Measurements from ENCODE around the gene MYO1B. TPM values are rescaled to one million over a fixed set of nuclear protein-coding genes. Genes with fewer than 3 reads are reported as not detected.
"Not testable (repeated sequence)": the region's sequence is repeated elsewhere in the genome, so short reads cannot be mapped to it uniquely, and the experiment has no call there.

MYO1B gene
- total RNA-seq, 2 donors from 2014 or later: 2.4 to 28.5 TPM

- Mint-ChIP-seq H3K4me3 (no peak overlapping the region), H3K4me1 (no peaks in the 10 kb centered on the region), H3K27me3 (no peaks in the 10 kb centered on the region), H3K9me3 (no peaks in the 10 kb centered on the region), H3K36me3 (ENCODE audit: low read depth) (no peaks in the 10 kb centered on the region), H3K27ac (no peak overlapping the region)
- no peak for ATAC-seq (replicated peaks)
Measured at GRCh38 chr2:191435141-191435540, 189.9 kb downstream of the MYO1B start.

DNA sequence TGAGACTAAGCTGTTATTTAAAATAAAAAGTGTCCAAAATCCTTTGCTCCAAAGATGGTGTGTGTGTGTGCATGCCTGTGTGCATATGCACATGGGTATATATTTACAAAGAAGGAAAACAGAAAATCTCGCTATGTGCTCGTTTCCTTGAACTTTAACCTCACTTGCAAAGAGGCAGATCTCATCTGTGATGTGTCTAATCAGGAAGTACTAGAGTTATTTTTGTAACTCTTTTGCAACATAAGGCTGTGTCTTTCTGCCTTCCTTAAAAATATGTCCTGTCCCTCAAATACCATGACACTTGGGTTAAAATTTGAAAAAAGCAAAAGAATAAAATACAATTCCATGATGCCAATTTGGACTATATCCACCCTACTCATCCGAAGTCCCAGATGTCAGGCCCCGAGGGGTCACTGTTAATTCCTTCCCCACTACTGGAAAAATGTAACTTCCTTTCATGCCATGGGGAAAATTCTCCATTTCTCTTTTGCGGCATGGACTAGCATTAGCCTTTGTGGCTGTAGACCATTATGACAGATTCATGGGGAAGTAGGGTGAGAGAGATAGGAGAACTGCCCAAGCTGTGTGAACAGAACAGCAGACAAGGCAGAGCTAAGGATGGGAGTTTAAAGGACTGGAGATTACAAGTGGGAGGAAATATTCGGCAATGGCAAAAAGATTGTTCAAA is 191.3 kb downstream of the MYO1B start:
- Mint-ChIP-seq H3K36me3 (ENCODE audit: low read depth) (no peaks in the 10 kb centered on the region), H3K27ac (no peak overlapping the region), H3K4me3 (no peak overlapping the region), H3K27me3 (no peaks in the 10 kb centered on the region), H3K9me3 (no peaks in the 10 kb centered on the region), H3K4me1 (no peaks in the 10 kb centered on the region)
- ATAC-seq (replicated peaks): no peak

- ATAC-seq (replicated peaks): no peak
- no peak overlapping the region for H3K27ac Mint-ChIP-seq
- H3K9me3 Mint-ChIP-seq: no peaks in the 10 kb centered on the region
- no peaks in the 10 kb centered on the region for H3K4me1 Mint-ChIP-seq
- H3K27me3 Mint-ChIP-seq: peaks cover 3% of the 10 kb centered on the region
- no peaks in the 10 kb centered on the region for H3K36me3 Mint-ChIP-seq (ENCODE audit: low read depth)
- H3K4me3 Mint-ChIP-seq: no peak overlapping the region
Measured at GRCh38 chr2:191439481-191439880, 194.3 kb downstream of the MYO1B start.

DNA sequence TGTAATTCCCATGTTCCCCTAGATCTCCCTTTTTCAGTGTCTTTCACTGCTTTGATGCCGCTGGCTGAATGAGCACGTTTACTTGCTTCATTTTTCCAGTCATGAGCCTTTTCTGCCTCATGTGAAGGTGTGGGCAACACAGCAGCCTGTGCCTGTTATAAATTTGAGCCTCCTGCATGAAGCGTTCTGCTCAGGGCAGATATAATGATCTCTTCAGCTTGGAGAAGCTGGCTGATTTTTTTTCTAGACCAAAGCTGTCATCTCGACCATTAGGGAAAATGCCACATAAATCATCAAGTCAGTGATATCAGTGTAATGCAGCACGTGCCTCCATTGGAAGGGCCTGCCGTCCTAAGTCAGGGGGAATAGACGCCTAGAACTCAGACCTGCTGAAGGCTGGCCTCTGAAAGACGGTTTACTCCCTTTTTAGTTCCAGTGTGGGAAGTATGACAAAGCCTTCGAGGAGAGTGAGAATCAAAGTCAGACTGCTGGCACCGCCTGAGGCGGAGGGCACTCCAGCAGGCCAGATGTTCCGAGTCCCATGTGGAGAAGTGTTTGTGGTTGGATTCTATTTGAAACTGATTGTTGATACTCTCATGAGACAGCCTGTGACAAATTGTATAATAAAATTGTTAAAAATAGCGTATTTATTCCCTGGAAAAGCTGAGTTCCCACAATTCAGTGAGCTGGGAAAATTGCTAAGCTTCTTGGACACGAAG is 196.5 kb downstream of the MYO1B start:
- Mint-ChIP-seq H3K9me3 (no peaks in the 10 kb centered on the region), H3K4me1 (no peaks in the 10 kb centered on the region), H3K27me3 (peaks cover 15% of the 10 kb centered on the region), H3K4me3 (no peak overlapping the region), H3K27ac (no peak overlapping the region), H3K36me3 (ENCODE audit: low read depth) (no peaks in the 10 kb centered on the region)
- ATAC-seq (replicated peaks): no peak

GRCh38 chr2:191443446-191443845 is 198.2 kb downstream of the MYO1B start:
- H3K4me3 Mint-ChIP-seq: no peak overlapping the region
- H3K4me1 Mint-ChIP-seq: no peaks in the 10 kb centered on the region
- no peak overlapping the region for H3K27ac Mint-ChIP-seq
- H3K9me3 Mint-ChIP-seq: no peaks in the 10 kb centered on the region
- H3K27me3 Mint-ChIP-seq: peaks cover 15% of the 10 kb centered on the region
- no peaks in the 10 kb centered on the region for H3K36me3 Mint-ChIP-seq (ENCODE audit: low read depth)
- no peak for ATAC-seq (replicated peaks)

GRCh38 chr2:191446910-191447309 is 201.7 kb downstream of the MYO1B start:
- H3K36me3 Mint-ChIP-seq (ENCODE audit: low read depth): no peaks in the 10 kb centered on the region
- H3K27me3 Mint-ChIP-seq: peaks cover 21% of the 10 kb centered on the region
- no peak overlapping the region for H3K4me3 Mint-ChIP-seq
- no peaks in the 10 kb centered on the region for H3K9me3 Mint-ChIP-seq
- no peaks in the 10 kb centered on the region for H3K4me1 Mint-ChIP-seq
- ATAC-seq (replicated peaks): no peak
- H3K27ac Mint-ChIP-seq: no peak overlapping the region

DNA sequence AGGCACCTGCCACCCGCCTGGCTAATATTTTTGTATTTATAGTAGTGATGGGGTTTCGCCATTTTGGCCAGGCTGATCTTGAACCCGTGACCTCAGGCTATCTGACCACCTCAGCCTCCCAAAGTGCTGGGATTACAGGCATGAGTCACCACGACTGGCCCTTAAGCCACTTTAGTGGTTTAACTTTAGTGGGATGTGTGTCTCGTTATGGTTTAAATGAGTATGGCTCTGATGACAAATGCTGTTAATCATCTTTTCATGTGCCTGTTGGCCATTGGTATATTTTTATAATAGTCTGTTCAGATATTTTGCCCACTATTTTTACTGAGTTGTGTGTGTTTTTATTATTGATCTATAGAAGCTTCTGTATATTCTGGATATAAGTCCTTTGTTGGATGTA is 205.9 kb downstream of the MYO1B start:
- Mint-ChIP-seq H3K9me3 (peaks cover 3% of the 10 kb centered on the region), H3K36me3 (ENCODE audit: low read depth) (no peaks in the 10 kb centered on the region), H3K4me1 (no peaks in the 10 kb centered on the region), H3K27ac (no peak overlapping the region), H3K27me3 (peaks cover 20% of the 10 kb centered on the region), H3K4me3 (no peak overlapping the region)
- ATAC-seq (replicated peaks): no peak

DNA sequence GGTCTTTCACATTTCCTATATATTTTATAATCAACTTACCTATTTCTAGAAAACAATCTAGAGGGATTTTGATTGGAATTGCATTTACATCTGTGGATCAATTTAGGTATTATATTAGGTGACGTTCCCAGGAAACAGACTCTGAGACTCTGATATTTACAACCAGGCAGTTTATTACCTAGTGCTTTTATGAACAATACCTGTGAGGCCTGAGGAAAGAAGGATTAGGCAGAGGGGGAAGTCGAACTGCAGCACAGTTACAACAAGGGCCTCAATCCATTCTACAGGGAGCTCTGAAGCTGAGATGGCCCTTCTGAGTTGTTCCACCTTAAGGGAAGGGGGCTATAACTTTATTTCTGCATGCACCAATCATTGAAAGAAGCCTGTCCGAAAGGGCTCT is 206.9 kb downstream of the MYO1B start:
- Mint-ChIP-seq H3K36me3 (ENCODE audit: low read depth) (no peaks in the 10 kb centered on the region), H3K4me1 (no peaks in the 10 kb centered on the region), H3K27me3 (peaks cover 17% of the 10 kb centered on the region), H3K27ac (no peak overlapping the region), H3K4me3 (no peak overlapping the region), H3K9me3 (peaks cover 3% of the 10 kb centered on the region)
- ATAC-seq (replicated peaks): no peak

DNA sequence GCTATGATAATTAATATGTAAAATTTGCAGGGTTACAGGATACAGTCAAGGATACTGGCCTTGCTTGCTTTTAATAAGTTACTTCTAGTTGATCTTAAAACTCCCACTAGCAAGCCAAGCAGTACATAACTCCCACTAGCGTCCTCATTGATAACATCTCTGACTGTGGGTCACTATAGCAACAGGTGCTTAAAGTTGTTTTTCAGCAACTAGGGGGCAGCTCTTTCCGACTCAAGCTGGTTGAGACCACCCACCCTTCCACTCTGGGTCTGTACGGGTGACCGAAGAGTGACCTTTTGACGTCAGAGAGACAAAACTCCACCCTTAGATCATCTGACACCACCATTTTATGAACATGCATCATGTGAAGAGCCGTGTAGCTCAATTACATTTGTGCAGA is 208.6 kb downstream of the MYO1B start:
- ATAC-seq (replicated peaks): no peak
- no peak overlapping the region for H3K27ac Mint-ChIP-seq
- H3K27me3 Mint-ChIP-seq: peaks cover 20% of the 10 kb centered on the region
- no peak overlapping the region for H3K4me3 Mint-ChIP-seq
- H3K36me3 Mint-ChIP-seq (ENCODE audit: low read depth): no peaks in the 10 kb centered on the region
- no peaks in the 10 kb centered on the region for H3K4me1 Mint-ChIP-seq
- H3K9me3 Mint-ChIP-seq: peaks cover 6% of the 10 kb centered on the region

GRCh38 chr2:191456506-191456905 is 211.3 kb downstream of the MYO1B start:
- H3K9me3 Mint-ChIP-seq: peaks cover 16% of the 10 kb centered on the region
- not testable (repeated sequence) for H3K4me1 Mint-ChIP-seq; H3K4me3 Mint-ChIP-seq; H3K36me3 Mint-ChIP-seq (ENCODE audit: low read depth); H3K27ac Mint-ChIP-seq; ATAC-seq (replicated peaks)
- peaks cover 25% of the 10 kb centered on the region for H3K27me3 Mint-ChIP-seq

DNA sequence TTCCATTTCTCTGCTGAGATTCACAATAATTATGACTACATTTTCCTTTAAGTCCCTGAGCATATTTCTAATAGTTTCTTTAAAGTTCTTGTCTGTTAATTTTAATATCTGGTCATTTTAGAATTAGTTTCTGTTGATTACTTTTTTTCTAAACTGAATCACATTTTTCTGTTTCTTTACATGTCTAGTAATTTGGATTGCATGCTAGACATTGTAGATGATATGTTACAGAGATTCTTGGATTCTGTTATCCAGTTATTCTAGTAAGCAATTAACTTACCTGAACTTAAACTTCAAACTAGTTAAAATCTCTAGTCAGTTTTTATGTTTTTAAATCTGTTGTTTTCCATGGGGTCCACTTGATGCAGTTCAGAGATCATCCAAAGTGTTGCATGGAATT is 214.0 kb downstream of the MYO1B start:
- Mint-ChIP-seq H3K4me3 (no peak overlapping the region), H3K4me1 (no peaks in the 10 kb centered on the region), H3K27ac (no peak overlapping the region), H3K9me3 (peaks cover 18% of the 10 kb centered on the region), H3K27me3 (peaks cover 16% of the 10 kb centered on the region), H3K36me3 (ENCODE audit: low read depth) (no peaks in the 10 kb centered on the region)
- no peak for ATAC-seq (replicated peaks)

GRCh38 chr2:191462370-191462769 is 217.2 kb downstream of the MYO1B start:
- Mint-ChIP-seq H3K27ac (no peak overlapping the region), H3K36me3 (ENCODE audit: low read depth) (no peaks in the 10 kb centered on the region), H3K27me3 (peaks cover 15% of the 10 kb centered on the region), H3K4me3 (no peak overlapping the region), H3K9me3 (peaks cover 16% of the 10 kb centered on the region), H3K4me1 (no peaks in the 10 kb centered on the region)
- no peak for ATAC-seq (replicated peaks)

DNA sequence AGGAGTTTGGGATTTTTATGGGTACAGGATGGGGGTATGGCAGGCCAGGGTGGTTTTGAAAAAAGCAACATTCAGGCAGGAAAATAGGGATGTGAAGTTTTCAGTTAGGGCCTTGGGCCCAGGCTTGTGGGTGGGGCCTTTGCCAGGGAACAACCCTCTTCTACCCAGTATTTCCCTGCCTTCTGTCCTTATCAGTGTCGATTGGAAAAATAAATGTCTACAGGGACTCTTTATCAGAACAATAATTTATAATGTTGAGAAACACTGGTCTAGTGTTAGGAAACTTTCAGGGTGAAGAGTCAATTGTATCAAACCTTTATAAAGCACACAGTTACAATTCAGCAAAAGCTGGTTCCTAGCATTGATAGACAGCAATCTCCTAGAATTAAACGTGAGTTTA is 218.6 kb downstream of the MYO1B start:
- Mint-ChIP-seq H3K9me3 (peaks cover 13% of the 10 kb centered on the region), H3K27ac (no peak overlapping the region), H3K36me3 (ENCODE audit: low read depth) (no peaks in the 10 kb centered on the region), H3K4me3 (no peak overlapping the region), H3K27me3 (peaks cover 11% of the 10 kb centered on the region), H3K4me1 (no peaks in the 10 kb centered on the region)
- no peak for ATAC-seq (replicated peaks)

- Mint-ChIP-seq H3K36me3 (ENCODE audit: low read depth) (no peaks in the 10 kb centered on the region), H3K4me1 (no peaks in the 10 kb centered on the region), H3K9me3 (peaks cover 3% of the 10 kb centered on the region), H3K27ac (no peak overlapping the region), H3K4me3 (no peak overlapping the region), H3K27me3 (peaks cover 3% of the 10 kb centered on the region)
- ATAC-seq (replicated peaks): no peak
Measured at GRCh38 chr2:191465766-191466420, 220.7 kb downstream of the MYO1B start.

DNA sequence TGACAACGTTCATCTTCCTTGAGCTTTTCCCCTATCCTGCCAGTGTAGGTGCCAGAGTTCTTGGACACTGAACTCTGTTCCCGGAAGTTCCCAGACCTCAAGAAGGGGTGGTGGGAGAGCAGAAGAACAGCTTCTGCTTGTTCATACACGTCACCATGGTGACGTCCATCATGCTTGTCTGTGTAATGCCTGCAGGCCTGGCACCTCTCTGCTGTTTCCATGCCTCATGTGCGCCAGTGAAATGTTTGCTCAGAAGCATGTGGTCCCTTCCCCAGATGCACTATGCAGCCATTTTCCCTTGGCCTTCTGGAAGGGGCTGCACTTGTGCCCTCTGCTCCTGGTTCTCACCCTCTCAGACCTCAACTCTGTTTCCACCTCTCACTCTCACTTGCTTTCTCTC is 221.9 kb downstream of the MYO1B start:
- Mint-ChIP-seq H3K27ac (no peak overlapping the region), H3K36me3 (ENCODE audit: low read depth) (no peaks in the 10 kb centered on the region), H3K4me3 (no peak overlapping the region), H3K9me3 (no peaks in the 10 kb centered on the region), H3K4me1 (no peaks in the 10 kb centered on the region), H3K27me3 (no peaks in the 10 kb centered on the region)
- ATAC-seq (replicated peaks): no peak
